MM.1S (cell line): Measurements from ENCODE around the gene WNK1.
A peak's percentile ranks its signal among the peaks of the same experiment; 100 is the strongest.

Experiments used
- DNase-seq: peaks from one replicate; pipeline ENCODE4 v3.0.0-alpha.2; 2015
- H2AFZ ChIP-seq: fragments of 300-600 bp; sonication (generic); 2 replicates; pipeline ENCODE4 v1.6.0; 2016; ENCODE audit warnings: antibody characterized with exemption, low read length
- H3F3A ChIP-seq: fragments of 300-600 bp; sonication (generic); 2 replicates; pipeline ENCODE4 v1.6.1; 2016; ENCODE audit warnings: mild to moderate bottlenecking, antibody characterized with exemption, low read length, moderate library complexity, mixed read lengths; ENCODE audit not compliant: insufficient read depth
- H3K27ac ChIP-seq: fragments of 300-600 bp; sonication (generic); 2 replicates; pipeline ENCODE4 v1.5.1; 2016; ENCODE audit warnings: mild to moderate bottlenecking, low read length
- H3K27me3 ChIP-seq: fragments of 300-600 bp; sonication (generic); replicated peaks from 2 replicates; pipeline ENCODE4 v1.6.0; 2016; ENCODE audit warnings: low read length; ENCODE audit not compliant: insufficient read depth
- H3K36me3 ChIP-seq: fragments of 300-600 bp; sonication (generic); replicated peaks from 2 replicates; pipeline ENCODE4 v1.6.1; 2016; ENCODE audit warnings: mild to moderate bottlenecking, low read length, mixed read lengths; ENCODE audit not compliant: insufficient read depth
- H3K4me1 ChIP-seq: fragments of 300-600 bp; sonication (generic); 2 replicates; pipeline ENCODE4 v1.6.1; 2016; ENCODE audit warnings: low read length, mixed read lengths
- H3K4me2 ChIP-seq: fragments of 300-600 bp; sonication (generic); 2 replicates; pipeline ENCODE4 v1.6.0; 2016; ENCODE audit warnings: low read depth, low read length
- H3K4me3 ChIP-seq: fragments of 300-600 bp; sonication (generic); 2 replicates; pipeline ENCODE4 v1.5.1; 2016; ENCODE audit warnings: low read length, mixed read lengths
- H3K79me2 ChIP-seq: fragments of 300-600 bp; sonication (generic); 2 replicates; pipeline ENCODE4 v1.6.1; 2016; ENCODE audit warnings: mixed run types, low read length, mixed read lengths
- H3K9ac ChIP-seq: fragments of 300-600 bp; sonication (generic); 2 replicates; pipeline ENCODE4 v1.6.1; 2016; ENCODE audit warnings: low read length, mixed read lengths
- H3K9me2 ChIP-seq: fragments of 300-600 bp; sonication (generic); replicated peaks from 2 replicates; pipeline ENCODE4 v1.6.1; 2016; ENCODE audit warnings: mild to moderate bottlenecking, low read length, mixed read lengths; ENCODE audit not compliant: insufficient read depth
- H3K9me3 ChIP-seq: fragments of 300-600 bp; sonication (generic); replicated peaks from 2 replicates; pipeline ENCODE4 v1.6.1; 2016; ENCODE audit warnings: mild to moderate bottlenecking, low read length, mixed read lengths; ENCODE audit not compliant: insufficient read depth
- H4K20me1 ChIP-seq: fragments of 300-600 bp; sonication (generic); 2 replicates; pipeline ENCODE4 v1.6.1; 2016; ENCODE audit warnings: mild to moderate bottlenecking, low read length, moderate library complexity, mixed read lengths; ENCODE audit not compliant: insufficient read depth
- EZH2 ChIP-seq: fragments of 300-600 bp; sonication (generic); optimal IDR thresholded peaks from 2 replicates; pipeline ENCODE3; 2017; ENCODE audit warnings: low read depth, mild to moderate bottlenecking, antibody characterized with exemption, low read length, mixed read lengths
- EZH2phosphoT487 ChIP-seq: fragments of 300-600 bp; sonication (generic); IDR thresholded peaks from 2 replicates; pipeline ENCODE4 v1.6.1; 2018; ENCODE audit warnings: antibody characterized with exemption, low read length
- TF ChIP-seq, protein P1 (sequence below): fragments of 300-600 bp; sonication (generic); IDR thresholded peaks from 2 replicates; pipeline ENCODE4 v1.5.1; 2016; ENCODE audit warnings: antibody characterized with exemption, low read length, mixed read lengths

Gene WNK1

GRCh38 chr12:749751-750270 is 2.6 kb upstream of the WNK1 start:
- no peaks in the 10 kb centered on the region for H3K9me2 ChIP-seq
- H3K4me3 ChIP-seq = no peak overlapping the region
- H3K4me1 ChIP-seq = peaks cover 5% of the 10 kb centered on the region; the same call in 1 of the 2 replicates
- no peaks in the 10 kb centered on the region for H3K27me3 ChIP-seq
- H3K27ac ChIP-seq = no peak overlapping the region
- no peaks in the 10 kb centered on the region for H3K9me3 ChIP-seq
- no peaks in the 10 kb centered on the region for H3K36me3 ChIP-seq
- TF ChIP-seq, protein P1, sequence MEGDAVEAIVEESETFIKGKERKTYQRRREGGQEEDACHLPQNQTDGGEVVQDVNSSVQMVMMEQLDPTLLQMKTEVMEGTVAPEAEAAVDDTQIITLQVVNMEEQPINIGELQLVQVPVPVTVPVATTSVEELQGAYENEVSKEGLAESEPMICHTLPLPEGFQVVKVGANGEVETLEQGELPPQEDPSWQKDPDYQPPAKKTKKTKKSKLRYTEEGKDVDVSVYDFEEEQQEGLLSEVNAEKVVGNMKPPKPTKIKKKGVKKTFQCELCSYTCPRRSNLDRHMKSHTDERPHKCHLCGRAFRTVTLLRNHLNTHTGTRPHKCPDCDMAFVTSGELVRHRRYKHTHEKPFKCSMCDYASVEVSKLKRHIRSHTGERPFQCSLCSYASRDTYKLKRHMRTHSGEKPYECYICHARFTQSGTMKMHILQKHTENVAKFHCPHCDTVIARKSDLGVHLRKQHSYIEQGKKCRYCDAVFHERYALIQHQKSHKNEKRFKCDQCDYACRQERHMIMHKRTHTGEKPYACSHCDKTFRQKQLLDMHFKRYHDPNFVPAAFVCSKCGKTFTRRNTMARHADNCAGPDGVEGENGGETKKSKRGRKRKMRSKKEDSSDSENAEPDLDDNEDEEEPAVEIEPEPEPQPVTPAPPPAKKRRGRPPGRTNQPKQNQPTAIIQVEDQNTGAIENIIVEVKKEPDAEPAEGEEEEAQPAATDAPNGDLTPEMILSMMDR = no peak
- TF ChIP-seq EZH2phosphoT487 (no peak), EZH2 (no peak)
- H3K4me2 ChIP-seq = peak overlapping the region; percentile 92; the same call in 1 of the 2 replicates
- H3K79me2 ChIP-seq = peaks cover 18% of the 10 kb centered on the region
- H2AFZ ChIP-seq = peak overlapping the region; percentile 66; the same call in 1 of the 2 replicates
- 0 out of 2 replicates have a peak, but pooled peaks cover 14% of the 10 kb centered on the region for H4K20me1 ChIP-seq
- H3K9ac ChIP-seq = peak overlapping the region; percentile 60; the same call in 1 of the 2 replicates
- peaks cover 28% of the 10 kb centered on the region for H3F3A ChIP-seq
- DNase-seq = no peak

GRCh38 chr12:750366-751191 is 1.8 kb upstream of the WNK1 start:
- Histone ChIP-seq H3K79me2 (peaks cover 26% of the 10 kb centered on the region), H3K9me3 (no peaks in the 10 kb centered on the region), H3K4me2 (peak overlapping the region; percentile 92), H3F3A (peaks cover 36% of the 10 kb centered on the region), H3K9me2 (no peaks in the 10 kb centered on the region), H3K36me3 (no peaks in the 10 kb centered on the region), H3K4me3 (peak overlapping the region; percentile 70), H2AFZ (peak overlapping the region; percentile 66), H3K9ac (peak overlapping the region; percentile 60), H3K27ac (peak overlapping the region; percentile 60; the same call in 1 of the 2 replicates), H3K4me1 (peaks cover 5% of the 10 kb centered on the region; the same call in 1 of the 2 replicates), H3K27me3 (no peaks in the 10 kb centered on the region), H4K20me1 (0 out of 2 replicates have a peak, but pooled peaks cover 20% of the 10 kb centered on the region)
- TF ChIP-seq EZH2 (no peak), EZH2phosphoT487 (no peak)
- TF ChIP-seq, protein P1 = no peak
- no peak for DNase-seq

DNA sequence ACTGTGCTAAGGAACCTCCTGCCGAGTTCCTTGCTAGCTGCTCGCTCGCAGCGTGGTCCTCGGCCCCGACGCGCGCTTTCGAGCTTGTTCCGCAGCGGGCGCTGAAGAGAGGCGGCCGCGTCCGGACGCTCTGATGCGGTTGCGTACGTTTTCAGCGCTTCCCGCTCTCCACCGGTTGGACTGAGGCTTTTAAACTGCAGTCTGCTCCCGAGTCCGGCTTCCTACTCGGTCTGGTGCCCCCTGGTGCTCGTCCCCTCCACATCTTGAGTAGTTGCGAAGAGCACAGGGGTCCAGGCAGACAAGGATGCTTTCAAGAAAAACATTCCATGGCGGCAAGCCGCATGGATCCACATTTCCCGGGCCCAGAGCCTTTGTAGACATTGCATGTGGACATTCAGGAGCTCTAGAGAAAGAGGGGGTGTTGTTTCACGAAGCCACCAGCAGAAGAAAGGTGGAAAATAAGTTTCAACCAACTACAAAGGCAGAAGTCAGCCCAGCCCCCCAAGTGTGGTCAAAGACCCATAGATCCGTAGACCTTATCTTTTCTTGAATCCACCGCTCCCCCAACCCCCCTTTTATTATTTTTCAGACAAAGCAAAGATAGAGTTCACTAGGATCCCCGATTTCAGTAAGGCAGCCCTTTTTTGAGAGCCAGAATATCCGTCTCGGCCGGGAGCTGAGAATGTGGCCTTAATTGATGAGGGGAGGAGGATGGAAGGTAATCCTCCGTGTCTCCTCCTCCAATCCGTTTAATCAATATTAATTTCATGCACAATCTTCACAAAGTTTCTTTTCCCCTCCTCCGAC is 984 bp upstream of the WNK1 start:
- Histone ChIP-seq H3K9me3 (no peaks in the 10 kb centered on the region), H3K36me3 (no peaks in the 10 kb centered on the region), H3K79me2 (peaks cover 34% of the 10 kb centered on the region), H3K9me2 (no peaks in the 10 kb centered on the region), H2AFZ (peak overlapping the region; percentile 81), H3K27me3 (no peaks in the 10 kb centered on the region), H4K20me1 (0 out of 2 replicates have a peak, but pooled peaks cover 26% of the 10 kb centered on the region), H3K4me3 (peak overlapping the region; percentile 70), H3K4me2 (peak overlapping the region; percentile 92), H3F3A (peaks cover 36% of the 10 kb centered on the region), H3K4me1 (peaks cover 8% of the 10 kb centered on the region; the same call in 1 of the 2 replicates), H3K9ac (peak overlapping the region; percentile 60), H3K27ac (peak overlapping the region; percentile 60)
- TF ChIP-seq, protein P1 = peak; percentile 80
- TF ChIP-seq EZH2phosphoT487 (no peak), EZH2 (no peak)
- peak; percentile 97 for DNase-seq
